GM18507 (cell line): ENCODE results near the gene SH2D2A.

Experiments used
- DNase-seq: peaks from one replicate; pipeline ENCODE4 v3.0.0; 2011; ENCODE audit warnings: low read depth; ENCODE audit not compliant: insufficient read length; ENCODE audit errors: extremely low spot score
- FAIRE-seq: peaks from 2 replicates; lab custom pipeline; 2011; peaks lifted over from hg19 to GRCh38; lab: Jason Lieb, UNC

The SH2D2A gene

DNA sequence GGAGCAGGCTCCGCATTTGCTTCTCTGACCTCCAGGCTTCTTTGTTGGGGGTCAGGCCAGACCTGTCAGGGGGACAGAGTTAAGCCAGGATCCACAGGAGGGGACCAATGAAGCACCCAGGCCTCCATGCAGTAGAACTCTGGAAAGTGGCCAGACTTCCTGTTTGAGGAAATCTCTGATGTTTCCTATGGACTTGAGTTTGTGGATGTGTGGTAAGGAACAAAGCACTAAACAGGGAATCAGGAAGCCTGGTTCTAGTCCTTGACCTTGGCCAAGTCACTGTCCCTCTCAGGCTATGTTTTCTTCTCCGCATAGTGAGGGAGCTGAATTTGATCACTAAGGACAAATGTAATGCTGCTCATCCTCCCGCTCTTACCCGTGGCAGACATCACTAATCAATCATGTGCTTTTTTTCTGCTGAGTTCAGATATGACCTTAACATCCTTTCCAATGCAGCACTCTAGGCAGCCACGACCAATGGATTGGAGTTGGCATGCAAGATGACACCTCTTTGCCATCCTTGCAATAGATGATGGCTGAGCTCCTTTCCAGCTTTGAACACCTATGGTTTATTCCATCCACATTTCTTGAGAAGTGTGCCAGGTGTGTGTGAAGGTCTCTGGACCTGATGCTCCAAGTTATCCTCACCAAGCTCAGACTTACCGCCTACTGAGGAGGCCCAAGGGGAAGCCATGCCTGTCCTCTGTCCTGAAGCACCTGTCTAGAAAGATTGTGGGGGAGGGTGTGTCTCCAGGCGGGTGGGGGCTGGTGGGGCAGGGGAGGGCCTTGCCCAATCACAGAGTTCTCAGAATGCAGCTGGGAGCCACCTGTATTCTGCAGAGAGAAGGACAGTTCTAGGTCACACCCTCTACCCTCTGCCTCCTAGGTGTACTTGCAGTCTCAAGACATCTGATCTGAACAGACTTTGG lies 9.9 kb downstream of the SH2D2A start:
- no peak for DNase-seq
- FAIRE-seq = no peak

DNA sequence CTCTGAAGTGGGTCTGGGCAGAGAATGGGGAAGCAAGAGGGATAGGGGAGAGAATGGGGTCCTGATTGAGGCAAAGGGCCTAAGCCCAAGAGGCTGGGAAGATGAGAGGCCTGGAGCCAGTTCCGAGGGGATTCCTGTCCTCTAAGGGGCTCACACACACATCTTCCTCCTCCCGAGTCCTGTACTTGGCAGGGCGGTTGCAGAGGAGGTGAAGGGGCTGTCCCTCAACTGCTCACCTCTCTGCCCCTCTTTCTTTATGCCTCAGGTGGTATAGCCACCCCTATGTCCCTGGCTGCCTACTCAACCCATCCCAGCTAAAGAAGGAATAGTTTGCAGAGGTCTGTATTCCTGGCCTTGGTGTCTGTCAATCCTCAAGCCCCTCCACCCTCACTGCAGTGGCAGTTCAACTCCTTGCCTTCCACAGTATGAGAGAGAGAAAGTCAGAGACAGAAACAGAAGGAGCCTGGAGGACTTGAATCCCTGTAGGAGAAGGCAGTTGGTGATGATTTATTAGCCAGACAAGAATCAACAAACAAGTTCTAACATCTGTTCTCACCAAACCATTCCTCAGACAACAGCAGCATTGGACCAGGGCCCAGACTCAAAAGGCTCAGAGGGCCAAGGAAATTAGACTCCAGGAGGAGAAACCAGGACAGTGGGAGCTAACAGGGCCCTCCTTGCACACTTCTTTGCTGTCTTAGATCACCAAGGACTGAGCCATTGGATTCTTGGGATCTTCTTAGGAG lies 10.7 kb downstream of the SH2D2A start:
- FAIRE-seq = no peak
- DNase-seq = no peak

GRCh38 chr1:156804572-156805243 lies 11.9 kb downstream of the SH2D2A start:
- DNase-seq (no peak), FAIRE-seq (no peak)

DNA sequence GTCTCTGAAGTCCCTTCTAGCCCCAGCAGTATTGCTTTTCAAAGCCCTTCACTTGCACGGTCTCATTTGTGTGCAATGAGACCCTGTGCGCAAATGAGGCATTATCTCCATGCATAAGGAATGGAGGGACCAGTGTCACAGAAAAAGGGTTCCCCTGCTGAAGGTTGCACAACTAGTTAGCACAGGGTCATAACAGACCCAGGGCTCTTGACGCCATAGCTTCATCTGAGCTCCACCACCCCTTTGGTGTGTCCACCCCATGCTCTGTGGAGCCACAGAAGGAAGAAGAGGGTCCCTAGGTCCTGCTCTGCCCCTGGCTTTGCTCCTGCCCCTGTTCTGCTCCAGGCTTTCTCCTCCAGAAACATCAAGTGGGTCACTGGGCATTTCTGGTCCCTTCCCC lies 12.6 kb downstream of the SH2D2A start:
- DNase-seq (no peak), FAIRE-seq (no peak)

GRCh38 chr1:156803086-156803851 lies 13.4 kb downstream of the SH2D2A start:
- no peak for FAIRE-seq
- DNase-seq = no peak

DNA sequence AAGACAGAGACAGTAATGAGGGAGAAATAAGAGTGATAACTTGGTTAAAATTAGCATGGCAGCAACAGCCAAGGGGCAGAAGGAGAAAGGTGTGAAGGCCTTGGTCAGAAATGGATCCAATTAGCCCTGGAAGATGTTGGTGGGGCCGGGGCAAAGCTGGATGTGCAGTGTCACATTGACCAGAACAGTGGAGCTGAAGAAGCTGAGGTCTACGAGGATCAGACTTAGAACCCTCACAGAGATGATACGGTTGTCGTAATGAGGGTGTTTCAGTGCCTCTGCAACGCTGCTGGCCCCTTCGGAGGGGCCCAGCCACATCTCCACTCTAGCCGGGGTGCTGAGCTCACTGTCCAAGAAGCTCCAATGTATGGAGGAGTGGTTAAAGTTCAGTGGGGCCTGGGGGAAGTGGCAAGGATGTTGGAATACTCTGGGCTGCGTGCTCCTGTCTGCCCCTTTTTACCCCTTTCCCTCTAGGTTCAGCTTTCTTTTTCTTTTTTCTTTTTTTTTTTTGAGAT lies 14.2 kb downstream of the SH2D2A start:
- no peak for FAIRE-seq
- no peak for DNase-seq

- no peak for DNase-seq
- no peak for FAIRE-seq
Measured at GRCh38 chr1:156801409-156802121, 15.1 kb downstream of the SH2D2A start.

DNA sequence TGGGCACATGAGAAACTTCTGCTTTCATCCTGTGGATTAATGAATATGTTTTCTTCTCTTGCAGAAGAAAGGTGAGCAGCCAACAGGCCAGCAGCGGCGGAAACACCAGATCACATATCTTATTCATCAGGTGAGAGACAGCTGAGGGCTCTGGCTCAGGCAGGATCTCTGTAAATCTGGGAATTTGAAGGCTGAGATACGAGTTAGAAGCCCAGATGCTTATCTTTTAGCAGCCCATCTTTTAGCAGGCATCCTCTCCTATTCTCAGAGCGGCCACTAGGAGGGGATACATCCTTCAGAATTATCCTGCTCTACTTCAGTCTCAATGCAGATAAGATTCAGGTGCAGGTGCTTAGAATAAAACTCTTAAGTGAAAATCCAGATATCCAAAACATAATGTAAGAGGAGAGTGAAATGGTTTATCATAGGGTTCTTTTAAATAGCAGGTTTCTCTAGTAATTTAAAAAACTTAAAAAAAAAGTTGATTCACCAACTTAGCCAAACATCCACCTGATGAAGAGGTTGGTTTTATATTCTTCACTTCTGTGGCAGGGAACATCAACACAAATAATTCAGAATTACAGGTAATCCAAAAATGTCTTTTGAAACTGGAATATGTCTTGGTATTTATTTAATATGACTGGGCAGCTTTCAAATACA lies 19.3 kb downstream of the SH2D2A start:
- DNase-seq (no peak), FAIRE-seq (peak; percentile 86)

- FAIRE-seq = no peak
Measured at GRCh38 chr1:156796340-156797097, 20.1 kb downstream of the SH2D2A start.

DNA sequence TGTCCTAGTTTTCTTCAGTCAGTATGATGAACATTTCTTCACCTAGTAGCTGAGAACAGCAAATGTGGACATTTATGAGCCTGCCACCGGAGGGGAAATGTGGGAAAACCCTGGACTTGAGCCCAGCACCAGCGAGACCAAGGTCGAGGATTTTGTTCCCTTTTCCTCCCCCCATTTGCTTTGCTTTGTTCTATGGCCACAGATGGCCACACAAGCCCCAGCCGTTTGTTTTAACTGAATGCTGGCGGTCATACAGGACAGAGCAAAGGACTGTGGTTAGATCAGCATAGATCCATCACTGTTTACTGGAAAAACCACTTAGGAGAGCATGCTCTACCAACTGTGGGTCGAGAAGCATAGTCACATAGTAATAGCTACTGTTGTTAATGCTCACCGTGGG lies 20.9 kb downstream of the SH2D2A start:
- FAIRE-seq = no peak
- no peak for DNase-seq

More at GRCh38 chr1:156796340-156797097, 20.1 kb downstream of the SH2D2A start:
- no peak for DNase-seq

DNA sequence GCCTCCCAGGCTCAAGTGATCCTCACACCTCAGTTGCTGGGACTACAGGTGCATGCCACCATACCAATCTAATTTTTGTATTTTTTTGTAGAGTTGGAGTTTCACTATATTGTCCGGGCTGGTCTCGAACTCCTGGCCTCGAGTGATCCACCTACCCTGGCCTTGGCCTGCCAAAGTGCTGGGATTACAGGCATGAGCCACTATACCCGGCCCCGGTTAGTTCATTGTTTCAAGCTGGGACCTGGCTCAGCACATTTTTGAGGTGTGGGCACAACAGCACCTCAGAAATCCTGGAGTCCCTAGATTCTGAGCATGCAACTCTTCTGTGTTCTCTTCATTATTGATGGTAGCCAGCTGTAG lies 21.3 kb downstream of the SH2D2A start:
- FAIRE-seq = no peak

GRCh38 chr1:156794506-156795373 lies 21.9 kb downstream of the SH2D2A start:
- DNase-seq = no peak
- no peak for FAIRE-seq

More for the DNA sequence above, 21.3 kb downstream of the SH2D2A start:
- no peak for DNase-seq

GRCh38 chr1:156789621-156790318 lies 26.9 kb downstream of the SH2D2A start:
- DNase-seq (no peak), FAIRE-seq (no peak)

DNA sequence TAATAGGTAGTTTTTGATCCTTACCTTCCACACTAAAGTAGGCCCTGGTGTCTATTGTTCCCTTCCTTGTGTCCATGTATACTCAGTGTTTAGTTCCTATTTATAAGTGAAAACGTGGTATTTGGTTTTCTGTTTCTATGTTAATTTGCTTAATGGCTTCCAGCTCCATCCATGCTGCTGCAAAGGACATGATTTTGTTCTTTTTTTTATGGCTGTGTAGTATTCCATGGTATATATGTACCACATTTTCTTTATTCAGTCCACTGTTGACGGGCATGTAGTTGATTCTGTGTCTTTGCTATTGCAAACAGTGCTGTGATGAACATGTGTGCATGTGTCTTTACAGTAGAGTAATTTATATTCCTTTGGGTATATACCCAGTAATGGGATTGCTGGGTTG lies 28.5 kb downstream of the SH2D2A start:
- no peak for DNase-seq
- no peak for FAIRE-seq

DNA sequence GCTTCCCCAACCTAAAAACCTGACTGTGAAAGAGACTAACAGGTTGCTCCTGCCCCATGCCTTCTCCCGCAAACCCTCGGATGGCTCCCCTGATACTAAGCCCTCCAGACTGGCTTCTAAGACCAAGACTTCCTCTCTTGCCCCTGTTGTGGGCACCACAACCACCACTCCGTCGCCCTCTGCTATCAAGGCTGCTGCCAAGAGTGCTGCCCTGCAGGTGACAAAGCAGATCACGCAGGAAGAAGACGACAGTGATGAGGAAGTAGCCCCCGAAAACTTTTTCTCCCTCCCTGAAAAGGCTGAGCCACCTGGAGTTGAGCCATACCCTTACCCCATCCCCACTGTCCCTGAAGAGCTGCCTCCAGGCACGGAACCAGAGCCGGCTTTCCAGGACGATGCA lies 30.0 kb downstream of the SH2D2A start:
- DNase-seq = no peak
- no peak for FAIRE-seq

- FAIRE-seq = no peak
- DNase-seq = no peak
Measured at GRCh38 chr1:156785458-156785857, 31.2 kb downstream of the SH2D2A start.
